ENCODE data around the gene SLC25A45.

The SLC25A45 gene

GRCh38 chr11:65417702-65418430, 35.4 kb upstream of the SLC25A45 start:
- no peak for ATAC-seq (ENCODE audit: low read depth)
- peak overlapping the region; percentile 97 for H3K27ac ChIP-seq (ENCODE audit: poor library complexity, severe bottlenecking)

GRCh38 chr11:65416841-65417701, 34.6 kb upstream of the SLC25A45 start:
- Histone ChIP-seq H3K9me3 (ENCODE audit: severe bottlenecking) (no peaks in the 10 kb centered on the region), H3K36me3 (ENCODE audit: low read depth) (no peaks in the 10 kb centered on the region), H3K27me3 (ENCODE audit: insufficient read depth, poor library complexity, severe bottlenecking) (no peaks in the 10 kb centered on the region), H3K27ac (ENCODE audit: poor library complexity, severe bottlenecking) (peak overlapping the region; percentile 97), H3K4me1 (ENCODE audit: insufficient read depth, poor library complexity, severe bottlenecking) (peaks cover 35% of the 10 kb centered on the region), H3K4me3 (ENCODE audit: severe bottlenecking) (no peak overlapping the region)
- ATAC-seq (ENCODE audit: low read depth), result no peak
- no peak for TF ChIP-seq CTCF (IDR thresholded peaks at IDR 0.05; ENCODE audit: poor library complexity, severe bottlenecking)
- peak; percentile 56 for DNase-seq (ENCODE audit: low spot score)

More at GRCh38 chr11:65417702-65418430, 35.4 kb upstream of the SLC25A45 start:
- peak; percentile 53 for DNase-seq (ENCODE audit: low spot score)
- TF ChIP-seq CTCF (IDR thresholded peaks at IDR 0.05; ENCODE audit: poor library complexity, severe bottlenecking), result no peak
- Histone ChIP-seq H3K4me1 (ENCODE audit: insufficient read depth, poor library complexity, severe bottlenecking) (peaks cover 35% of the 10 kb centered on the region), H3K36me3 (ENCODE audit: low read depth) (peaks cover 1% of the 10 kb centered on the region), H3K27me3 (ENCODE audit: insufficient read depth, poor library complexity, severe bottlenecking) (no peaks in the 10 kb centered on the region), H3K9me3 (ENCODE audit: severe bottlenecking) (no peaks in the 10 kb centered on the region), H3K4me3 (ENCODE audit: severe bottlenecking) (no peak overlapping the region)

- ATAC-seq (ENCODE audit: low read depth), result peak; percentile 33
- Histone ChIP-seq H3K4me1 (ENCODE audit: insufficient read depth, poor library complexity, severe bottlenecking) (peaks cover 32% of the 10 kb centered on the region), H3K4me3 (ENCODE audit: severe bottlenecking) (no peak overlapping the region), H3K27ac (ENCODE audit: poor library complexity, severe bottlenecking) (peak overlapping the region; percentile 97), H3K27me3 (ENCODE audit: insufficient read depth, poor library complexity, severe bottlenecking) (no peaks in the 10 kb centered on the region), H3K36me3 (ENCODE audit: low read depth) (no peaks in the 10 kb centered on the region), H3K9me3 (ENCODE audit: severe bottlenecking) (no peaks in the 10 kb centered on the region)
- peak; percentile 77 for DNase-seq (ENCODE audit: low spot score)
- TF ChIP-seq CTCF (IDR thresholded peaks at IDR 0.05; ENCODE audit: poor library complexity, severe bottlenecking), result peak; percentile 97
Observed at GRCh38 chr11:65416341-65416824, 33.9 kb upstream of the SLC25A45 start.

- Histone ChIP-seq H3K4me1 (ENCODE audit: insufficient read depth, poor library complexity, severe bottlenecking) (peaks cover 29% of the 10 kb centered on the region), H3K27ac (ENCODE audit: poor library complexity, severe bottlenecking) (peak overlapping the region; percentile 97), H3K4me3 (ENCODE audit: severe bottlenecking) (no peak overlapping the region), H3K9me3 (ENCODE audit: severe bottlenecking) (no peaks in the 10 kb centered on the region), H3K36me3 (ENCODE audit: low read depth) (no peaks in the 10 kb centered on the region), H3K27me3 (ENCODE audit: insufficient read depth, poor library complexity, severe bottlenecking) (no peaks in the 10 kb centered on the region)
- DNase-seq (ENCODE audit: low spot score) (peak; percentile 57), ATAC-seq (ENCODE audit: low read depth) (no peak)
- TF ChIP-seq CTCF (IDR thresholded peaks at IDR 0.05; ENCODE audit: poor library complexity, severe bottlenecking), result no peak
Observed at GRCh38 chr11:65415499-65416340, 33.3 kb upstream of the SLC25A45 start.
